Panc1 (cell line): ENCODE results near the gene MXD4. TPM values are rescaled to one million over a fixed set of nuclear protein-coding genes. Genes with fewer than 3 reads are reported as not detected.

ENCODE experiments used
- ATAC-seq: fragments of 200-7000 bp; cut with Tn5 transposase; 2 replicates; pipeline ENCODE4 v1.9.1; 2020; ENCODE audit warnings: mild to moderate bottlenecking, moderate library complexity
- BruUV-seq: library from RNA; stranded (reverse); fragments of 400-500 nt; replicated peaks from 2 replicates; lab custom pipeline; 2021; lab: Mats Ljungman, UMichigan
- CTCF ChIA-PET: fragments of 300-600 bp; sonication (Branson Sonifier 250); formaldehyde crosslinking; loops from one replicate; lab custom pipeline; 2022; ENCODE audit warnings: antibody characterized with exemption; lab: Charles Lee
- POLR2A ChIA-PET: fragments of 300-600 bp; sonication (Branson Sonifier 250); formaldehyde crosslinking; loops from one replicate; lab custom pipeline; 2022; ENCODE audit warnings: antibody characterized with exemption; lab: Charles Lee
- DNase-seq: peaks from one replicate; pipeline ENCODE4 v3.0.0-alpha.2; 2010; ENCODE audit warnings: low read depth, low spot score
- H3K27ac ChIP-seq: 2 replicates; pipeline ENCODE4 v1.5.1; 2011; ENCODE audit warnings: mild to moderate bottlenecking, low read length, inconsistent platforms
- H3K27me3 ChIP-seq: fragments of 200-500 bp; sonication (Bioruptor generic); 2 replicates; pipeline ENCODE4 v1.6.0; 2014; ENCODE audit warnings: low read length, inconsistent platforms; ENCODE audit not compliant: control insufficient read depth, insufficient read depth
- H3K36me3 ChIP-seq: fragments of 200-500 bp; sonication (Bioruptor generic); 2 replicates; pipeline ENCODE4 v1.5.1; 2014; ENCODE audit warnings: inconsistent platforms, mild to moderate bottlenecking, low read length, moderate library complexity; ENCODE audit not compliant: control insufficient read depth, insufficient read depth
- H3K4me1 ChIP-seq: 2 replicates; pipeline ENCODE4 v1.5.1; 2011; ENCODE audit warnings: inconsistent platforms, mild to moderate bottlenecking, low read length, moderate library complexity; ENCODE audit not compliant: control insufficient read depth, insufficient read depth
- H3K4me3 ChIP-seq, 2 experiments: 2 replicates each; pipeline ENCODE4 v1.5.1; 2011 to 2012; ENCODE audit warnings: low read depth in 2 of 2, low read length in 2 of 2, mild to moderate bottlenecking in 2 of 2, inconsistent platforms in 1 of 2, moderate library complexity in 1 of 2
- H3K9me3 ChIP-seq: fragments of 200-500 bp; sonication (Bioruptor generic); 2 replicates; pipeline ENCODE4 v1.5.1; 2014; ENCODE audit warnings: low read depth, mild to moderate bottlenecking, inconsistent platforms, low read length, moderate library complexity; ENCODE audit not compliant: control insufficient read depth, insufficient read depth
- CTCF ChIP-seq: fragments of 450-650 bp; IDR thresholded peaks from 2 replicates; pipeline ENCODE4 v1.5.1; 2017; ENCODE audit warnings: mild to moderate bottlenecking
- POLR2AphosphoS5 ChIP-seq: IDR thresholded peaks from 2 replicates; pipeline ENCODE4 v1.6.1; 2012; ENCODE audit warnings: mild to moderate bottlenecking, low read depth, low read length, moderate library complexity
- SIN3A ChIP-seq: IDR thresholded peaks from 2 replicates; pipeline ENCODE4 v1.6.1; 2012; ENCODE audit warnings: low read depth, mild to moderate bottlenecking, low read length, moderate library complexity, borderline replicate concordance; ENCODE audit not compliant: insufficient read depth
- TCF7L2 ChIP-seq: IDR thresholded peaks from 2 replicates; pipeline ENCODE4 v1.6.1; 2011; ENCODE audit warnings: mild to moderate bottlenecking, low read depth, low read length, inconsistent platforms
- in situ Hi-C: cut with HindIII; loops from 2 replicates; pipeline ENCODE4 v1.10.0; 2016; ENCODE audit warnings: low sequenced_read_pairs, low pct_unique_long_range_greater_than_20kb
- intact Hi-C: fragments of 100-400 bp; cut with micrococcal nuclease; formaldehyde crosslinking; loops from one replicate; pipeline ENCODE4 v1.10.0; 2022; ENCODE audit not compliant: unreplicated experiment
- total RNA-seq: library from RNA; stranded (reverse); gene quantifications from one replicate; pipeline ENCODE4 v1.2.1, GENCODE V29; 2021; ENCODE audit not compliant: unreplicated experiment
- TF ChIP-seq, protein P1 (sequence below), 2 experiments: IDR thresholded peaks; 2 replicates each; pipeline ENCODE4 v1.6.1; 2011 to 2012; ENCODE audit warnings: low read depth in 2 of 2, control low read depth in 1 of 2, low read length in 1 of 2, mild to moderate bottlenecking in 1 of 2, moderate library complexity in 1 of 2; ENCODE audit not compliant: insufficient read depth in 1 of 2

The MXD4 gene
- total RNA-seq, 1 experiment from 2014 or later = 32.7 TPM

DNA sequence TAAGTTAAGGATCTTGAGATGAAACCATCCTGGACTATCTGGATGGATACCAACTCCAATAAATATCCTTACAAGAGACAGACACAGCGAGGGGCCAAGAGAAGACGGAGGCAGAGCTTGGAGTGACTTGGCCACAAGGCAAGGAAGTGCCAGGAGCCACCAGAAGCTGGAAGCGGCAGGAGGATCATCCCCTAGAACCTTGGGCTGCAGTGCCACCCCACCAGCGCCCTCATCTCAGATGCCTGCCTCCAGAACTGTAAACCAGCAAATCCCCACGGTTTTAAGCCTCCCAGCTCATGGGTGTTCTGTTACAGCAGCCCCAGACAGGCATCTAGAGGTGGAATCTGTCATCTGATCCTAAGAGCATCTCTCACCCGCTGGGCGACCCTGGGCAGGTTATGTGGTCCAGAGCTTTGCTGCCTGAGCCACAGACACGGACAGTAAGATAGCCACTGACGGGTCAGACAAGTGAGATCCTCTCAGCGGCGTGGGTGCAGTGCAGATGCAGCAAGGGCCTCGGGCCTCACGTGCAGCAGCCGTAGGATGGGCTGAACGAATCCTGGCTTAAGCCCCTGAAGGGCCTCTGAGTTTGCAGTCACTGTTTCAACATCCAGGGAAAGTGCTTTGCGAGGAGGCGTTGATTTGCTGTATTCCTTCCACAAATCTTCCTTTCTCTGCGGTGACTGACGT is 25.1 kb upstream of the MXD4 start:
- DNase-seq (no peak), ATAC-seq (no peak)
- Histone ChIP-seq H3K36me3 (no peaks in the 10 kb centered on the region), H3K4me3 (no peak overlapping the region), H3K4me1 (no peaks in the 10 kb centered on the region), H3K27me3 (no peaks in the 10 kb centered on the region), H3K27ac (no peak overlapping the region), H3K9me3 (no peaks in the 10 kb centered on the region)
- TF ChIP-seq, protein P1, sequence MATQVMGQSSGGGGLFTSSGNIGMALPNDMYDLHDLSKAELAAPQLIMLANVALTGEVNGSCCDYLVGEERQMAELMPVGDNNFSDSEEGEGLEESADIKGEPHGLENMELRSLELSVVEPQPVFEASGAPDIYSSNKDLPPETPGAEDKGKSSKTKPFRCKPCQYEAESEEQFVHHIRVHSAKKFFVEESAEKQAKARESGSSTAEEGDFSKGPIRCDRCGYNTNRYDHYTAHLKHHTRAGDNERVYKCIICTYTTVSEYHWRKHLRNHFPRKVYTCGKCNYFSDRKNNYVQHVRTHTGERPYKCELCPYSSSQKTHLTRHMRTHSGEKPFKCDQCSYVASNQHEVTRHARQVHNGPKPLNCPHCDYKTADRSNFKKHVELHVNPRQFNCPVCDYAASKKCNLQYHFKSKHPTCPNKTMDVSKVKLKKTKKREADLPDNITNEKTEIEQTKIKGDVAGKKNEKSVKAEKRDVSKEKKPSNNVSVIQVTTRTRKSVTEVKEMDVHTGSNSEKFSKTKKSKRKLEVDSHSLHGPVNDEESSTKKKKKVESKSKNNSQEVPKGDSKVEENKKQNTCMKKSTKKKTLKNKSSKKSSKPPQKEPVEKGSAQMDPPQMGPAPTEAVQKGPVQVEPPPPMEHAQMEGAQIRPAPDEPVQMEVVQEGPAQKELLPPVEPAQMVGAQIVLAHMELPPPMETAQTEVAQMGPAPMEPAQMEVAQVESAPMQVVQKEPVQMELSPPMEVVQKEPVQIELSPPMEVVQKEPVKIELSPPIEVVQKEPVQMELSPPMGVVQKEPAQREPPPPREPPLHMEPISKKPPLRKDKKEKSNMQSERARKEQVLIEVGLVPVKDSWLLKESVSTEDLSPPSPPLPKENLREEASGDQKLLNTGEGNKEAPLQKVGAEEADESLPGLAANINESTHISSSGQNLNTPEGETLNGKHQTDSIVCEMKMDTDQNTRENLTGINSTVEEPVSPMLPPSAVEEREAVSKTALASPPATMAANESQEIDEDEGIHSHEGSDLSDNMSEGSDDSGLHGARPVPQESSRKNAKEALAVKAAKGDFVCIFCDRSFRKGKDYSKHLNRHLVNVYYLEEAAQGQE (IDR thresholded peaks at IDR 0.05; ENCODE audit: insufficient read depth in 1 of 2, low read depth in 2 of 2, low read length in 1 of 2) = no peak
- TF ChIP-seq SIN3A (no peak), CTCF (no peak)
- no TSS peak for BruUV-seq
- ChIA-PET POLR2A (interaction anchor here (0.5 kb wide), 1 partner anchor 158 kb away, joined by 4 read pairs; no protein-coding TSS in a partner anchor), CTCF (interaction anchor here (0.6 kb wide), 1 partner anchor 114 kb away, joined by 3 read pairs; no protein-coding TSS in a partner anchor)
- intact Hi-C loops (no loop called here), in situ Hi-C loops (no loop called here)

DNA sequence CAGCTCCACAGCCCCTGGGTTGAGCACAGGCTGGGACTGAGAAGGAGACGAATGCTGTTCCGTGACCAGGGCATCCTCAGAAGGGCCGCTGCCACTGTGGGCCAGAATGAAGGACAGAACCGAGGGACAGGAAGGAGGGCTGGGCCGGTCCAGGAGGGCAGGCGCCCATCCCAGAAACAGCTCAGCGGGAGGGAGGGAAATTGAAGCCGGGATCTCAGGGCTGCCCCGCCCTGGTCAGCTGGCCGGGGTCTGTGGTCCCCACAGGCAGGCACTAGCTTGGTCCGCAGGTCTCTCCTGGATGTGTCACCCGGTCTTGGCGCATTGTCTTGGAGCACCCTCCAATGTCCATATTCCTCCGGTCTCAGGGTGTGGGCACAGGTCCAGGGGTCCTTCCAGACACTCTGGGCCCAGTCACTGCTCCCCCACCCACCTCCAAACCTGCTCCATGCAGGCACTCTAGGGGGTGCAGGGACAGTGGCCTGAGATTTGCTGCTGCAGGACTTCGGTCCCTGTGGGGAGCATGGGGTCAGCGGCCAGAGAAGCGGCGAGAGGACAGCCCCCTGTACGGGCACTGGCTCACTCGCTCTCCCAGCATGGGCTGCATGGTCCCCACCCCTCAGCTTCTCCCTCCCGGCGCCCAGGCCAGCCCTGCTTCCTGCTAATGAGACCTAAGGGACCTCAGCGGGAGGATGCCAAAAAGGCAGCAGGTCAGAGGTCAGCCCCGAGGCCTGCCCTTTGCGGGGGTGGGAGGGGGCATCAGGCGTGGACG is 23.9 kb upstream of the MXD4 start:
- in situ Hi-C loops = no loop called here
- POLR2A ChIA-PET = no interaction called here
- DNase-seq = no peak

More for the DNA sequence above, 23.9 kb upstream of the MXD4 start:
- Histone ChIP-seq H3K27ac (no peak overlapping the region), H3K27me3 (no peaks in the 10 kb centered on the region), H3K4me3 (no peak overlapping the region), H3K36me3 (no peaks in the 10 kb centered on the region), H3K4me1 (no peaks in the 10 kb centered on the region), H3K9me3 (no peaks in the 10 kb centered on the region)
- BruUV-seq = no TSS peak
- no peak for ATAC-seq
- CTCF ChIA-PET = no interaction called here
- TF ChIP-seq POLR2AphosphoS5 (no peak), SIN3A (no peak), TCF7L2 (no peak), CTCF (no peak)
- TF ChIP-seq, protein P1 (IDR thresholded peaks at IDR 0.05; ENCODE audit: insufficient read depth in 1 of 2, low read depth in 2 of 2, low read length in 1 of 2) = no peak
- intact Hi-C loops = no loop called here
